Parietal lobe (tissue), 2 donors: ENCODE results near the gene ZC3H7A. TPM values are rescaled to one million over a fixed set of nuclear protein-coding genes. Genes with fewer than 3 reads are reported as not detected.

ENCODE experiments used
- small RNA-seq: library from RNA; depleted of rRNA; stranded (forward); fragments of <200 nt; gene quantifications from one replicate; pipeline ENCODE3, GENCODE V24; 2014; ENCODE audit warnings: low replicate concordance
- total RNA-seq: library from RNA; depleted of rRNA; stranded (reverse); fragments of >200 nt; gene quantifications from one replicate; pipeline ENCODE4 v1.2.3, GENCODE V29; 2014

ZC3H7A gene
- 75.7 TPM for total RNA-seq

GRCh38 chr16:11797166-11797956 lies at the start of gene ZC3H7A:
Gene ZC3H7A, minus strand, starts transcription at chr16:11797258. Its CDS starts 14,904 bp downstream, at chr16:11782354.

GRCh38 chr16:11742536-11743307 lies 54.3 kb downstream of the ZC3H7A start, which contains the start of gene TXNDC11:
Gene TXNDC11, minus strand, starts transcription at chr16:11742857. Its CDS starts 127 bp downstream, at chr16:11742730.

Small RNA genes lying within 50 kb of the gene (small RNA-seq; reads per million reads assigned to genes)
- not detected for gene RF00017

Other genes with a start within 250 kb of the ZC3H7A start
- gene LITAF, start 210.3 kb downstream of the ZC3H7A start, total RNA-seq, result 13.8 TPM
- 150 TPM for gene SNN, start 128.8 kb downstream of the ZC3H7A start, total RNA-seq
- gene TXNDC11, start 54.4 kb downstream of the ZC3H7A start, total RNA-seq, result 20.7 TPM
- gene RSL1D1, start 54.3 kb upstream of the ZC3H7A start, total RNA-seq, result 63.5 TPM
- 89.5 TPM for gene GSPT1, start 118.7 kb upstream of the ZC3H7A start, total RNA-seq
- 18.8 TPM for gene NPIPB2, start 144.8 kb upstream of the ZC3H7A start, total RNA-seq
- gene TNFRSF17, start 168.0 kb upstream of the ZC3H7A start, total RNA-seq, result 0.63 TPM
- 37.9 TPM for gene SNX29, start 179.5 kb upstream of the ZC3H7A start, total RNA-seq